ENCODE data around the gene MLH1. TPM values are rescaled to one million over a fixed set of nuclear protein-coding genes. Genes with fewer than 3 reads are reported as not detected.
"Not testable (repeated sequence)": the region's sequence is repeated elsewhere in the genome, so short reads cannot be mapped to it uniquely, and the experiment has no call there.

MLH1 gene
- polyA plus RNA-seq, 1 donor, result 45.8 TPM

GRCh38 chr3:37032961-37033360 is 39.6 kb downstream of the MLH1 start:
- DNase-seq (ENCODE audit: low read depth), result peak; percentile 36

GRCh38 chr3:37037352-37037751 is 44.0 kb downstream of the MLH1 start:
- DNase-seq (ENCODE audit: low read depth), result no peak

- no peak for DNase-seq (ENCODE audit: low read depth)
These were observed 46.0 kb downstream of the MLH1 start for GRCh38 chr3:37039161-37039846.

GRCh38 chr3:37040231-37040630 is 46.9 kb downstream of the MLH1 start:
- no peak for DNase-seq (ENCODE audit: low read depth)

GRCh38 chr3:37041546-37042195 is 48.4 kb downstream of the MLH1 start:
- DNase-seq (ENCODE audit: low read depth), result no peak

- DNase-seq (ENCODE audit: low read depth), result not testable (repeated sequence)
These were observed 49.4 kb downstream of the MLH1 start for GRCh38 chr3:37042712-37043111.

GRCh38 chr3:37050282-37050681 is 57.0 kb downstream of the MLH1 start:
- peak; percentile 46 for DNase-seq (ENCODE audit: low read depth)

GRCh38 chr3:37052860-37053259 is 59.5 kb downstream of the MLH1 start:
- no peak for DNase-seq (ENCODE audit: low read depth)

GRCh38 chr3:37053337-37053736 is 60.0 kb downstream of the MLH1 start:
- no peak for DNase-seq (ENCODE audit: low read depth)

- DNase-seq (ENCODE audit: low read depth), result no peak
These were observed 60.4 kb downstream of the MLH1 start for GRCh38 chr3:37053753-37054152.

- DNase-seq (ENCODE audit: low read depth), result peak; percentile 66
These were observed 61.1 kb downstream of the MLH1 start for GRCh38 chr3:37054370-37054769.

- not testable (repeated sequence) for DNase-seq (ENCODE audit: low read depth)
These were observed 61.8 kb downstream of the MLH1 start for GRCh38 chr3:37055077-37055476.

- no peak for DNase-seq (ENCODE audit: low read depth)
These were observed 63.5 kb downstream of the MLH1 start for GRCh38 chr3:37056826-37057225.

- DNase-seq (ENCODE audit: low read depth), result no peak
These were observed 64.8 kb downstream of the MLH1 start for GRCh38 chr3:37058117-37058516.

GRCh38 chr3:37064747-37065146 is 71.4 kb downstream of the MLH1 start:
- no peak for DNase-seq (ENCODE audit: low read depth)

GRCh38 chr3:37067577-37067976 is 74.3 kb downstream of the MLH1 start:
- no peak for DNase-seq (ENCODE audit: low read depth)

- no peak for DNase-seq (ENCODE audit: low read depth)
These were observed 74.7 kb downstream of the MLH1 start for GRCh38 chr3:37068031-37068430.

GRCh38 chr3:37071921-37072320 is 78.6 kb downstream of the MLH1 start:
- DNase-seq (ENCODE audit: low read depth), result no peak

- DNase-seq (ENCODE audit: low read depth), result no peak
These were observed 79.6 kb downstream of the MLH1 start for GRCh38 chr3:37072892-37073291.

- DNase-seq (ENCODE audit: low read depth), result no peak
These were observed 80.9 kb downstream of the MLH1 start for GRCh38 chr3:37074178-37074577.

GRCh38 chr3:37075955-37076354 is 82.6 kb downstream of the MLH1 start:
- DNase-seq (ENCODE audit: low read depth), result no peak

GRCh38 chr3:37082317-37082716 is 89.0 kb downstream of the MLH1 start:
- DNase-seq (ENCODE audit: low read depth), result no peak

GRCh38 chr3:37086918-37087317 is 93.6 kb downstream of the MLH1 start:
- DNase-seq (ENCODE audit: low read depth), result no peak

GRCh38 chr3:37087870-37088269 is 94.6 kb downstream of the MLH1 start:
- DNase-seq (ENCODE audit: low read depth), result no peak
